Stromal cell of bone marrow (primary cell): ENCODE data around the gene ANKRD12.

ENCODE experiments used
- DNase-seq: peaks from one replicate; pipeline ENCODE4 v3.0.0-alpha.2; 2012; ENCODE audit warnings: low read depth

ANKRD12 gene

DNA sequence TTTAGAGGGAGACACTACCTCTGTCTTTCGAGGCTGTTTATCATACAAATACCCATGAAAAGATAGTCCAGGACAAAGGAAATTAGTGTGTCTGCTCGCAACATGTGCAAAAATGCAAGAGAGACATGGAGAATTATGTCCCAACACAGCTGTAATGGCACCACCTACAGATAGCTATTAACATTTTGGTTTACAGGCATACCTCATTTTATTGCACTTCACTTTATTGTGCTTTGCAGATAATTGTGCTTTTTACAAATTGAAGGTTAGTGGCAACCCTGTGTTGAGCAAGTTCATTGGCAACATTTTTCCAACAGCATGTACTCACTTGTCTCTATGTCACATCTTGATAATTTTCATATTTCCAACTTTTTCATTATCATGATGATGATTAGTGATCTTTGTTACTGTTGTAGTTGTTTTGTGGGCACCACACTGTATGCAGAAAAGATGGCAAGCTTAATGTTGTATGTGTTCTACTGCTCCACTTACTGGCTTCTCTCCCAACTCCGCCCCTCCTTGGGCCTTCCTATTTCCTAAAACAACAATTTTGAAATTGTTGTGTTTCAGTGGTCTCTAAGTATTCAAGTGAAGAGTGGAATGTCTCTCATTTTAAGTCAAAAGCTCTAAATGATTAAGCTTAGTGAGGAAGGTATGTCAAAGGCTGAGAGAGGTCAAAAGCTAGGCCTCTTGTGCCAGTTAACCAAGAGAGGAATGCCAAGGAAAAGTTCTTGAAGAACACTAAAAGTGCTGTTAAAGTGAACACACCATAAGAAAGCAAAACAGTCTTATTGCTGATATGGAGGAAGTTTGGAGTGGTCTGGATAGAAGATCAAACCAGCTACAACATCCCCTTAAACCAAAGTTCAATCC lies 52.0 kb downstream of the ANKRD12 start:
- DNase-seq = no peak

DNA sequence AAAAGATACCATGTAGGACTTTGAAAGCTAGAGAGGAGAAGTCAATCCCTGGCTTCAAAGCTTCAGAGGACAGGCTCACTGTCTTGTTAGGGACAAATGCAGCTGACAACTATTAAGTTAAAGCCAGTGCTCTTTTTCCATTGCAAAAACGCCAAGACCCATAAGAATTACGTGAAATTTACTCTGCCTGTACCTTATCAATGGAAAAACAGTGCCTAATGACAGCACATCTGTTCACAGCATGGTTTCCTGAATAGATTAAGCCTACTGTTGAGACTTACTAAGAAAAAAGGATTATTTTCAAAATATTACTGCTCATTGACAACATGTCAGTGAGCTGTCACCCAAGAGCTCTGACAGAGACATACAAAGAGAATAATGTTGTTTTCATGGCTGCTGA lies 52.9 kb downstream of the ANKRD12 start:
- no peak for DNase-seq

DNA sequence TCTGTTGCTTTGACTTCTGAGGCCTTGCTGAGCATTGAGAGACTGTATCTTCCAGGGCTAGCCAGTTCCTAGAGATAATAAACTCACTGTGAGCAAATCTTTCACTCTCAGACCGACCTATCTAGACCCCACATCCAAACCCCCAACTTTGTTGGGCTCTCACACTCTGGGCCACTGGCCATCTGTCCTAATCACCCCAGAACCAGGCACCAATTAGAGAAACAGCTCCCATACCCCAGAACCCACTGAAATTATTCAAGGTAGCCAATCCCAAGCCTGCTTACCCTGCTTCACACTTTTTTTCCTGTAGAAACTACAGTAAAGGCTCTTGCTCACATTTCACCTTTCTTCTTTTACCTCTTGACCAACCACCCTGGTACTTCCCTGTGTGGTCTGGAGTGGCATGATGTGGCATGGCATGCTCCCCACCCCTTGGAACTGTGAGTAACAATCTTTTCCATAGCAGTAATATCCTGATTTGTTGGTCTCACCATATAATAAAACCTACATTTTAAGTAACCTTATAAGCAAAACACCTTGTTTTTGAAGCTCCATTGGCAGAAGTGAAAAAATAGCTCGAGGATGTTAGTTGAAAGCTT lies 55.2 kb downstream of the ANKRD12 start:
- DNase-seq = no peak

DNA sequence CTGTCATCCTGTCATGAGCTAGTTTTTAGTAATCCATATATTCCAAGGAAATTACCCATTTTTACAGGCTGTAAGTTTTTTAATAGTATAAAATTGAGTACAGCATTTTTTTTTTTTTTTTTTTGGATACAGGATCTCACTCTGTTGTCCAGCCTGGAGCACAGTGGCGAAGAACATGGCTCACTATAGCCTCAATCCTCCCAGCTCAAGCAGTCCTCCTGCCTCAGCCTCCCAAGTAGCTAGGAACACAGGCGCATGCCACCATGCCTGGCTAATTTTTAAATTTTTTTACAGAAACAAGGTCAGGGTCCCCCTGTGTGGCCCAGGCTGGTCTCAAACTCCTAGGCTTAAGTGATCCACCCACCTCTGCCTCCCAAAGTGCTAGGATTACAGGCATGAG lies 56.5 kb downstream of the ANKRD12 start:
- DNase-seq = no peak

DNA sequence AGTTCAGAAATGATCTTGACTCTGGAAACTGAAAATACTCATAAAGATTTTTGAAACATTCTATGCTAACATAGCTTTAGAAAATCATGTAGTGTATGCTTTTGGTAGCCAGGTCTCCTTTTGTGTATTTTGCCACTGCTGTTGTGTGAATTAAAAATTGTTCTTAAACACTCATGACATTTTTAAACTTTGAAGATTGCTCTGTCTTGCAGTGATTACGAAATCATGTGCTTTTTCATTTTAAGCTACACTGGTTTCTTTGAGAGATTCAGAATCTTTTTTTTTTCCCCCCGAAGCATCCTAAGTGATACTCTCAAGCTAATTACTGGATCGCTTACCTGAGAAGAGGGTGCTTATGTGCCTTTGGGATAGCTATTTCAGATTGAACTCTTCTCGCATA lies 60.0 kb downstream of the ANKRD12 start:
- no peak for DNase-seq

DNA sequence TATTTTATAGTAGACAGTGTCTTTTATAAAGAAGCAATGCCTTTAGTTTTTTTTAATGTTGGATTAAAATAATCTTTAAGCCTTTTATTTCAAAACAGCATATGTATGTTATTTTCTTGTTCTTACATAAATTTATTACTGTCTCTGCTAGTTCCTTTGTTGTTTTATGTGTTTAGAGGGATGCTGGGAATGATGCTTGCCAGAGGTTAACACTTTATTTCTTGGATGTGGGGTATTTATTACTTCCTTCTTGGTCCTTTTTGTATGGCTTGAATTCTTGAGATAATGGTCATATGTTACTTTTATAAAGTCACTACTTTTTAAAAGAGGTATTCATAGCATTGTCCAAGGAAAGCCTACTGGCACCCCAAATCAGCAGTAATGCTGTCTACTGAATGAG lies 63.1 kb downstream of the ANKRD12 start:
- DNase-seq = no peak

DNA sequence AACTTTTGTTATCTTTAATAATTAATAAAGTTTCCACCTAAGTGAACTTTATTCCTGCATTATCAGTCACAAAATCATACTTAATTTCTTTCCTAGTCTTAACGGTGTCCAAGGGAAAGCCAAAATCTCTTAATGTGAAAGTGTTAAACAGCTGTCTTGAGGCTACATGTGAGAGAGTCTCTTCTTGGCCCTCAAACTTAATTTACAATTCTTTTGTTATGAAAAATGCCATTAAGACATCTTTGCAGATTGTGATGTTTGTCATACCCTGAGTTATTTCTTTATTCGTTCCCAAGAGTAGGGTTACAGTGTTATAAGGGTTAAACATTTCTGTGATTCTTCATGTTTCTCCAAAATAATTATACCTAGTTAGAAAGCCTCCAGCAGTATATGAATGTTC lies 64.6 kb downstream of the ANKRD12 start:
- DNase-seq = no peak

DNA sequence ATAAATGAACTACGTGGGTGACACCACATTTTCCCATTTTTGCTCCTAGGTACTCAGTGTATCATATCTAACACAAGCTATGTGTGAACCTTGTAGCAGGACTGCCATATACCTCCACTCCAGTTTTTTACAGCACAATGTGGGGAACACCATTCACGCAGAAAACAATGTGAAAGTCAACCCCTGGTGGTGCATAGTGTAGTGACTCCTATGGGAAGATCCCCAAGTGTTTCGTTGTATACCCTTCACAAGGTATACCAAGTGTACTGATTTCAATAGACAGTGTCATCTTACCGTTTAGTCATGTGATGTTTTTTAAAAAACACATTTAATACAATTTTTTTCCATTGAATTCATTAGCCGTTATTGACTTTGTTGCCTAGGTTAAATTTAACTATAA lies 68.1 kb downstream of the ANKRD12 start:
- no peak for DNase-seq

DNA sequence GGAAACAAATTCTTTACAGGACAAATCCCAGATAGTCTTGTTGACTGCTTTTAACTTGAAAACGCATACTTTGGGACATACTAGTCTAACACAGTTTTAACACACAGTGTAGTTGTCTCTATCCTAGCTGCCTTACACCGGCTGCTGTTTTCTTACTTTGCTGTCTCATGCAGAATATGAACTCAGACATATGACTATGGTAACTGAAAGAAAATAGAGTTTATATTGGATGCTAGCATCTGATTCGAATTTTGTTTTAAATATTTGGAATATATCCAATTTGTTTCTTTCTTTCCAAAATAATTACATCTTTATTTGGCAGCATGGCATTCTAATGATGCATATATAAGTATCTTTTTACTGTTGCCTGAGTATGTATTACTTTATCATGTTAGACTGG lies 69.8 kb downstream of the ANKRD12 start:
- DNase-seq = no peak

DNA sequence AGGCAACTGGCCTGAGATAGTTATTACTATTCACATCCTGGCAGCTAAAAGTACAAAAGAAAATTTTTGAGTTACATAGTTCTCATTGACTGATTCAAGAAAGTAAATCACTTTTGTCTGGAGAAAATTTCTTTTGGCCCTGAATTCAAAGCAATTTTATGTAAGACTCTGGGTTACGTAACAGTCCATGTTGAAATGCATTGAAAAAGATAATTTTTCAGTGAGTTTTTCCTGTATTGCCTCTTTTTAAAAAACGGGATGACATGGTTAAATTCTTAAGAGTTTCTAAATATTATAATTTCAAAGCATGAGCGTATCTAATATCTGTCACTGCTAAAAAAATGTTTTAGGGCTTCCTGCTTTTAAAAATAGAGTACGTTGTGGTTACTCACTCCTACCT lies 72.7 kb downstream of the ANKRD12 start:
- DNase-seq = peak; percentile 25

DNA sequence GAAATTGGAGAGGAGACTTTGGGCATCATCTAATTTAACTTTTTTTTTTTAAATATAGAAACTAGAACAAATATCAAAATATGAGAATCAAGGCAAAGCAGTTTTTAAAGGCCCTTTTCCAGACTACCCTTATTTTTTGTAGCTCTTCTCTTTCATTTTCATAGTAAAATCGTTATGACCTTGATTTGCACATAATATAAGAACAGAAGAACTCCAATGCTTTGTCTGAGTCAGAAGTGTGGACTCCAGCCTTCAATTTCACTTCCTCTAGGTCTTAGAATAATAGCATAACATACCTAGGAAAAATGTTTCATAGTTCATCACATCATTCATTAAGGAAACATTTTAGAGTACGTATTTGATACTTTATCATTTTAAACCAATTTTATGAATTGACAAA lies 74.4 kb downstream of the ANKRD12 start:
- no peak for DNase-seq

DNA sequence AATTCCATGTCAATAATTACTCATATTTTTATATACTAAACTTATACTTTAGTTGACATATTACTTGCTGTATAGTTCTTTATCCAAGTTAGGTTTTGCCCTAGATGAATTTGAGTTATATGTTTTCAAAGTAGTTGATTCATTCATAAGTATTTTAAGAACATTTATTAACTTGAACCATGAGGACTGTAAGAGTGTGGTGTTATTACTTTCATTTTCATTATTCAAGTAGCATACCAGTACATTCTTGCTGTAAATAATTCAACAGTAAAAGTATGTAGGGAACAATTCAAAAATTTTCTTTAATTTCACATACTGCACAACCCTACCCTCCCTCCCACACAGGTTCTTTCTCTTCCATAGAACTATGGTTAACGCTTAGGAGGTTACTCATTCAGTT lies 75.4 kb downstream of the ANKRD12 start:
- DNase-seq = no peak

DNA sequence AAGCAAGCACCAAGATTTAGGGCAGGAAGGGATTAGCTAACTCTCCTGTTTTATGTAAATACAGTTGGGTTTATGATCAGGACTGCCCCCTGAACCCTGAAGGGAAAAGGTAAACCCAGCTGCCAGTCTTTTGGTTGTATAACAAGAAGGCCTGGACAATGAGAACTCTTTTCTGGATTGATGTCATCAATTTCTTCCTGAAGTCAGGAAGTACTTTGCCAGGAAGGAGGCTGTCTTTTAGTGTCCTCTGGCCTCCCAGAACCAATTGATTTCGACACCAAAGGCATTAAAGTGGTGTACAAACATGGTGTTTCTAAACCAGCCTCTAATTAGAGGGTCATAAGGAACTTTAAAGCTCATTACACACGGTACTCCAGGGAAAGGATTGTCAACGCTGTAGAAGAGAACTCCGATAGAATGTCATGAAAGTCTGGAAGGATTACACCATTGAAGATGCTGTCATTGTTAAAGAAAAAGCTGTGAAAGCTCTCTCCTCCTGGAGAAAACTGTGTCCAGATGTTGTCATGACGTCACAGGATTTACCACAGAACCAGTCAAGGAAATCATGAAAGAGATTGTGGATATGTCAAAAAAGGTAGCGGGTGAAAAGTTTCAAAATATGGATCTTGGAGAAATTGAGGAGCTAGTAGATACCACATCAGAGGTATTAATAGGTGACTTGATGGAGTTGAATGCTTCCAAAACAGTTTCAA lies 78.8 kb downstream of the ANKRD12 start:
- no peak for DNase-seq

DNA sequence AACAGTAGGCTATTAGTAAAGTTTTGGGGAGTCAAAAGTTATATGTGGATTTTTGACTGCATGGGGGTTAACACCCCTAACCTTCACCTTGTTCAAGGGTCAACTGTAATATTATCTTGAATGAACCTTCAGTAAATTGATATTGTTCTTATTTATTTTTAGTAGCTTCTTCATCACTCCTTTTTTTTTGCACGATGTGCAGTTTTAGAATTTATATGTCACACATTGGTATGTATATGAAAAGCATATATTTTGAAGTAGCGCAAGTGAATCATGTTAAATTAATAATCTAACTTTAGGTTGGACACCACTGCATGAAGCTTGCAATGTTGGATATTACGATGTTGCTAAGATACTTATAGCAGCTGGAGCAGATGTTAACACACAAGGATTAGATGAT lies 79.9 kb downstream of the ANKRD12 start:
- no peak for DNase-seq

DNA sequence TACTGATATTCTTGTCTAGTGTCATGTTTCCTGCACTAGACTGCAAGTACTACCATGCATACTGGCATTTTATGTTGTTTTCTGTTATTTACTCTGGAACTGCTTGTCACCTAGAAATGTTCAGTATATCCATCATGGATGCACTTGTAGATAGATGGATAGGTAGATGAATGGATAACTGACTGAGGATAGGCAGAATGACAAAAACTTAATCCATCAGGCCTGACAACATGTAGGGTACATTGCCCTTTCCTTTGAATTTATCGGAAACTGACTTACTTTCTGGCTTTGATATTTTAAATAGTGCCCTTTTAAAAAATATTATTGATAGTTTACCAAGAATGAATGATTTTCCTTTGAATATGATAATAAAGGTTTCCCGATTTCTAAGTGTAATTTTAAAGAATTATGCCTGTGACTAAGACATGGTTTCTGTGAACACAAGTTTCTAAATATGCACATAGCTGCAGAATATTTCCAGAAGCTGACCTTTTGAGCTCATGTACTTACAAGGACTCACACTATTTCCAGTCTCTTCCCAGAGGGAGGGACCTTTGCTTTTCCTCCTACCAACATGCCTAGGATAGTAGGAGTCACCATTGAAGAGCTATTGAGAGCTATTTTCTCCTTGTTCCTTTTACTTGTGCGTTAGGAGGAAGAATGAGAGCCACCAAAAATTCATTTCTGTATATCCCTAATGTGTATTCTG lies 81.3 kb downstream of the ANKRD12 start:
- DNase-seq = peak; percentile 38

DNA sequence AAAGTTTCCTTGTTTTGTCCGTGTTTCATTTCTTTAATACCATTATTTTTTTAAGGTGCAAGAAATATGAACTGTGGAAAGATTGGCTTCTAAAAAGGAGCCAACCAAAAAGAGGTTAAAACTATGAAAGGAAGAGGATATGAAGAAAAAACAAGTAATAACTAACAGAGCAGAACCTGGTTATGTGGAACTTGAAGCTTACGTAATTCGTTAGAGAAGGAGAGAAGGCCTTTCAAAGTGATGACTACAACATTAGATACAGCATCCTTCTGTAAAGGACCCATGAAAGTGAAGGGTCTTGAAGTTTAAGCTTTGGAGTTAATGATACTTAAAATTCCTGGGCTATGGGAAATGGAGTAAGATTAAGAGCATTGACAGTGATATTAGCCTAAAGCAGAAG lies 84.5 kb downstream of the ANKRD12 start:
- DNase-seq = no peak

DNA sequence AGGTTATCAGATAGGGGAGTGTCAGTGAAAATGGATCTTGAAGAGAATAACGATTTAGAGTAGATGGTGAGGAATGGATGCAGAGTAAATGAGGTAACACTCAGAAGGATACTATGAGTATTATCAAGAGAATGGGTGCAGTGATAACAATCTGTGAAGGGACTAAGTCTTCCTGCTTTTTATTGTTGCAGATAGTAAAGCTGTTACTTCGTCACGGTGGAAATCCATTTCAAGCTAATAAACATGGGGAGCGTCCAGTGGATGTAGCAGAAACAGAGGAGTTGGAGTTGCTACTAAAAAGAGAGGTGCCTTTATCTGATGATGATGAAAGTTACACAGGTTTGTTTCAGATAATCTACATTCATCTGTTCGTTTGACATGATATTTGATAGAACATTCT lies 85.1 kb downstream of the ANKRD12 start:
- DNase-seq = no peak

DNA sequence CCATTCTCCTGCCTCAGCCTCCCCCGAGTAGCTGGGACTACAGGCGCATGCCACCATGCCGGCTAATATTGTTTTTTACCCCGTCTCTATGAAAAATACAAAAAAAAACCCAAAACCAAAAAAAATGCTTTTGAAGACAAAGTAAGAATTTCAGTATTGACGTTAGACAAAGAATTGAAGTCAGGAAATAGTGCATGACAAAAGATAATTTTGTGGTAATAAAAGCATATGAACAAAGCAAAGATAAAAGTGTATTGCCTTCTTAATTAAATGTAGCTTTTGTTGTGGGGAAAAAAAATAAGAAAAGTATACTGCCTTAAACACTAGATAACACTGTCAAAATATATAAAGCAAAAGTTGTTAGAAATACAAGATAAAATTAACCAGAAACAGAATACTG lies 86.8 kb downstream of the ANKRD12 start:
- no peak for DNase-seq

DNA sequence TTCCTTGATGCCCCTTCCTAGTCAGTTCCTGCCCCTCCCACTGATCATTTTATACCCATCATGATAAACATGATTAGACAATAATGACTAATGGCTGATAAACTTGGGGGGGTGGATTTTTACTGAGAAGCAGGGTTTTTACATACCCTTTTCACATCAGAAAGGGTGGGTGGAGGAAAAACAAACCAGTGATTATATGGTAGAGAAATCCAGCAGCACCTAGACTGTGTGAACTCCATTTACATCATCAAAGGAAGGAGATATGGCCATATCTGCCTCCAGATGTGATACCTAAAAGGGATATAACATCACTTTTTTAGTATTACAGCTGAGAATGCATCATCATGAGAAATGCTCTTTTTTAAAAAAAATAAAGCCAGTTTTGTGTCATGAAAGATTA lies 89.9 kb downstream of the ANKRD12 start:
- DNase-seq = no peak

DNA sequence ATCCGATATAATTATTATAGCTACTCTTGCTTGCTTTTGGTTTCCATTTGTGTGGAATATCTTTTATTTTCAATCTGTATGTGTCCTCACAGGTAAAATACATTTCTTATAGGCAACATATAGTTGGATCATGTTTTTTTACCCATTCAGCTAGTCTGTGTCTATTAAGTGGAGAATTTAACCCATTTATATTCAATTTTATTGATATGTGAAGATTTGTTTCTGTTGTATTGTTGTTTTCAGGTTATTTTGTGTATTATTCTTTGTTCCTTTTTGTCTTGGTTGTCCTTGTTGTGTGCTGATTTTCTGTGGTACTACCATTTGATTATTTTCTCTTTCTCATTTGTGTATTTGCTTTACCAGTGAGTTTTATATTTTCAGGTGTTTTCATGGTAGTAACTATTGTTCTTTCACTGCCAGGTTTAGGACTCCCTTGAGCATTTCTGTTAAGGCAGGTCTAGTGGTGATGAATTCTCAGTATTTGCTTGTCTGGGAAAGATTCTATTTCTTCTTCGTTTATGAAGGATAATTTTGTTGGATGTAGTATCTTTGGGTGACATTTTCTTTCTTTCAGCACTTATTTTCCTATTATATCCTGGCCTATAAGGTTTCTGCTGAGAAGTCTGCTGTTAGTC lies 95.4 kb downstream of the ANKRD12 start:
- no peak for DNase-seq

DNA sequence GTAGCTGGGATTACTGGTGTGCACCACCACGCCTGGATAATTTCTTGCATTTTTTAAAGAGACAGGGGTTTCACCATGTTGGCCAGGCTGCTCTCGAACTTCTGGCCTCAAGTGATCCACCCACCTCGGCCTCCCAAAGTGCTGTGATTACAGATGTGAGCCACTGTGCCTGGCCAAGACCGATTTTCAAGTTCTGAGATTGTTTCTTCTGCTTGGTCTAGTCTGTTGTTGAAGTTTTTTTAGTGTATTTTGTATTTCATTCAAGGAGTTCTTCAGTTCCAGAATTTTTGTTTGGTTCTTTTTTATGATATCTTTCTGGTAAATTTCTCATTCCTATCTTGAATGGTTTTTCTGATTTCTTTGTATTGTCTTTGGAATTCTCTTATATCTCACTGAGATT lies 96.4 kb downstream of the ANKRD12 start:
- DNase-seq = no peak

DNA sequence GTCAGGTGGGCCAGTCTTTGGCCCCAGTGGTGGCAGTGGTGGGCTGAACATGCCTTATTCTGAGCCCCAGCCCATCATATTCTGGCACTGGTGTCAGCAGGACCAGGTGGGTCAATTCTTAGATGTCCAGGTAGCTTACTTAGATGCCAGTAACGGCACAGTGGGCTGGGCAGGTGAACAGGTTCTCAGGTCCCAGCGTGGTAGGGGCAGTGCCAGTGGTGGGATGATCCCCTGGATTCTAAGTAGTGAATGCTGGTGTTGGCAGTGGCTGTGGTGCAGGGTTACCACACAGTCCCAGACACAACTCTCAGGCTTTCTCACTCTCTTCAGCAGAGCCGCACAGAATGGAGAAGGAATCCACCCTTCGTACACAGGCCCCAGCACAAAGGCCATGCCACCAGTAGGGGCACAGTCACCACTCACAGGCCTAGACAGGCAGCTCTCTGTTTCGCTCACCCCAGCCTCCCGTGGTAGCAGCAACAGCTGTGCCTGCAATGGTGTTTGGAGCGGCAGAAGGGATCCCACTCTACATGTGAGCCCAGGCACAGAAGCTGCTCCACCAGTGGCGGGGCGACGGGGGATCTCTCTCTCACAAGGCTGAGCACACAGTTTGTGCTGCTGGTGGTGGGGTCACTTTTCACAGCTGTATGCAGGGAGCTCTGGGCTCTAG lies 97.3 kb downstream of the ANKRD12 start:
- DNase-seq = no peak
